GM10266 (cell line): Measurements from ENCODE around the gene ESRP2.

Experiments used
- DNase-seq: peaks from one replicate; pipeline ENCODE4 v3.0.0; 2012; ENCODE audit errors: extremely low spot score
- CTCF ChIP-seq: IDR thresholded peaks from 2 replicates; pipeline ENCODE4 v1.5.1; 2012; ENCODE audit warnings: mild to moderate bottlenecking, low read depth; ENCODE audit not compliant: control insufficient read depth, insufficient read depth; ENCODE audit errors: missing control alignments

The ESRP2 gene

DNA sequence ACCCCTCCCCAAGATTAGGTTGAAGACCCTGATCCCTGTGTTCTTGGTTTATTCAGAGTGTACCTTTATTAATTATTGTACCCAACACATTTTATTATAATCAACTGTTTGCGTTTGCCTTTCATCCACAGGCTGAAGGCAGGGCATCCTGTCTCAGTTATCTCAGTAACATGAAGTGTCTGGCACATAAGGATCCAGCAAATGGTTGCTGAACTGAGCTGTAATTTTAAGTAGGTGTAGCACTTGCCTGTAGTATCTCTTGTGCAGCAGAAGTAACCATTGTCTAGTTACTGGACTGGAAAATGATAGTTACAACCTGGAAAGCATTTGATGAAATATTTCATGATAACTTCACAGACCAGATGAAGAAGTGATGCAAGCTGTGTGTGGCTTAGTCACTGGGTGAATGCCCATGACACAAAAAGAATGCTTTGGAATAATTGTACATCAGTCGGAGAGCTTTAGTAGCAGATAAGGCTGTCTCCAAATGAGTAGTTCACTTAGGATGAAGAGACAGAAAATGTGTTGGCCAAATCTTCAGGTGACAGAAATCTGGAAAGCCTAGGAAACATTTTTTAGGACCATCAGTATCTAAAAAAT is 56.6 kb downstream of the ESRP2 start:
- no peak for DNase-seq
- TF ChIP-seq CTCF: no peak
